ENCODE results near the gene RNLS.

Gene RNLS

GRCh38 chr10:88582806-88583583 is at the start of gene RNLS:
Gene RNLS, minus strand, starts transcription at chr10:88583318.
- DNase-seq (ENCODE audit: low read depth, low spot score): peak; percentile 22

GRCh38 chr10:88624840-88625239 is 41.7 kb upstream of the RNLS start:
- no peak for DNase-seq (ENCODE audit: low read depth, low spot score)

- DNase-seq (ENCODE audit: low read depth, low spot score): no peak
Measured at GRCh38 chr10:88623835-88624234, 40.7 kb upstream of the RNLS start.

- DNase-seq (ENCODE audit: low read depth, low spot score): no peak
Measured at GRCh38 chr10:88620441-88620840, 37.3 kb upstream of the RNLS start.

GRCh38 chr10:88618496-88618895 is 35.4 kb upstream of the RNLS start:
- DNase-seq (ENCODE audit: low read depth, low spot score): no peak

GRCh38 chr10:88617772-88618300 is 34.7 kb upstream of the RNLS start:
- no peak for DNase-seq (ENCODE audit: low read depth, low spot score)

- DNase-seq (ENCODE audit: low read depth, low spot score): no peak
Measured at GRCh38 chr10:88616250-88616977, 33.3 kb upstream of the RNLS start.

GRCh38 chr10:88608780-88609179 is 25.7 kb upstream of the RNLS start:
- no peak for DNase-seq (ENCODE audit: low read depth, low spot score)

- DNase-seq (ENCODE audit: low read depth, low spot score): no peak
Measured at GRCh38 chr10:88608052-88608732, 25.1 kb upstream of the RNLS start.

GRCh38 chr10:88598055-88598454 is 14.9 kb upstream of the RNLS start:
- no peak for DNase-seq (ENCODE audit: low read depth, low spot score)

- DNase-seq (ENCODE audit: low read depth, low spot score): no peak
Measured at GRCh38 chr10:88594482-88594881, 11.4 kb upstream of the RNLS start.

- DNase-seq (ENCODE audit: low read depth, low spot score): no peak
Measured at GRCh38 chr10:88592906-88593305, 9.8 kb upstream of the RNLS start.

- no peak for DNase-seq (ENCODE audit: low read depth, low spot score)
Measured at GRCh38 chr10:88592381-88592780, 9.3 kb upstream of the RNLS start.

GRCh38 chr10:88586462-88586861 is 3.3 kb upstream of the RNLS start, which contains the start of gene LIPJ:
Gene LIPJ, plus strand, starts transcription at chr10:88586762. Its CDS starts 3,926 bp downstream, at chr10:88590688.
- DNase-seq (ENCODE audit: low read depth, low spot score): no peak

GRCh38 chr10:88583584-88583957 is 453 bp upstream of the RNLS start:
- no peak for DNase-seq (ENCODE audit: low read depth, low spot score)

GRCh38 chr10:88582411-88582805 is 710 bp downstream of the RNLS start:
- no peak for DNase-seq (ENCODE audit: low read depth, low spot score)

- DNase-seq (ENCODE audit: low read depth, low spot score): no peak
Measured at GRCh38 chr10:88565072-88565471, 18.0 kb downstream of the RNLS start.

- DNase-seq (ENCODE audit: low read depth, low spot score): no peak
Measured at GRCh38 chr10:88562152-88562551, 21.0 kb downstream of the RNLS start.

- DNase-seq (ENCODE audit: low read depth, low spot score): no peak
Measured at GRCh38 chr10:88557658-88558057, 25.5 kb downstream of the RNLS start.

GRCh38 chr10:88557256-88557655 is 25.9 kb downstream of the RNLS start:
- DNase-seq (ENCODE audit: low read depth, low spot score): no peak

GRCh38 chr10:88555190-88555908 is 27.8 kb downstream of the RNLS start:
- no peak for DNase-seq (ENCODE audit: low read depth, low spot score)

All from activated naive CD8-positive, alpha-beta T cell treated with anti-CD3 and anti-CD28 coated beads, Interleukin-2, amount 50 U/mL, for 16 hours (primary cell).